Left forelimb (tissue), 1 donor: ENCODE results near the gene FHOD1.

Experiments used
- DNase-seq: peaks from one replicate; pipeline ENCODE4 v3.0.0-alpha.2; 2018; ENCODE audit warnings: low spot score

The FHOD1 gene

DNA sequence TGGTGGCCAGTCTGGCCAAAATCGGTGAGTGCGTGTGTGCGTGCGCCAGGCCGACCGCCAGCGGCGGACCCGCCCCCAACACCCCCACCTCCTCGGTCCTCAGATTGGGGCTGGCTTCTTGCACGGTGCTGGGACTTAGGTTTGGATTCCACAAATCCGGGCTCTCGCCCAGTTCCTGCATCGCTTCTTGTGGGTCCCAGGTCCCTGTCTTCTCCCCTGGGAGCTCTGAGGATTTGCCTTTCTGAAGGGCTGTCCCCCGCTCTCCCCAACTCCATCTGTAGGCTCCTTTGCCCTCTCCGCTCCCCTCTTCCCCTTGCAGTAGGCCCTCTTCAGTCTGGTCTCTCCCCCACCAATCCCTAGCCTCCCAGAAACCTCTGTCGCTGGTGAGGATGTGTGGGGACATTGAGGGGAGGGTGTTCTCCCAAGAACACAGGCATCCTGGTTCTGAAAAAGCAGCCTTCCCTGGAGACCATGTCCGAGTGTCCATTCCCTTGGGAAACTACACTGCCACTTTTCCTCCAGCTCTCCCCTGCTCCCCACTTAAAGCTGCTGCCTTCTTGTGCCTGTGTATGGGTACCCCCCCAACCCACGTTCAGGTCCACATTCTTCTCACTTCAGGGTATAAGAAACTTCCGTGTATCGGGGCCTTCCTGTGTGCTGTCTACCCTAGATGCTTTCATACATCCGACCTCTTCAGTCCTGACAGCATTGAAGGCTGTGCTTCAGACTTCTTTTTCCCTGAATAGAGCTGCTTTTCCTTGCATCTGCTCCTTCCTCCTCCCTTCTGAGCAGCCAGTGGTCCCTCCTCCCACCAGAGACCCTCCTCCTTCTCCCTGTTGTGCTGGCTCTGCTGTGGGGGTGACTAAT is 2.1 kb upstream of the FHOD1 start:
- peak; percentile 64 for DNase-seq

DNA sequence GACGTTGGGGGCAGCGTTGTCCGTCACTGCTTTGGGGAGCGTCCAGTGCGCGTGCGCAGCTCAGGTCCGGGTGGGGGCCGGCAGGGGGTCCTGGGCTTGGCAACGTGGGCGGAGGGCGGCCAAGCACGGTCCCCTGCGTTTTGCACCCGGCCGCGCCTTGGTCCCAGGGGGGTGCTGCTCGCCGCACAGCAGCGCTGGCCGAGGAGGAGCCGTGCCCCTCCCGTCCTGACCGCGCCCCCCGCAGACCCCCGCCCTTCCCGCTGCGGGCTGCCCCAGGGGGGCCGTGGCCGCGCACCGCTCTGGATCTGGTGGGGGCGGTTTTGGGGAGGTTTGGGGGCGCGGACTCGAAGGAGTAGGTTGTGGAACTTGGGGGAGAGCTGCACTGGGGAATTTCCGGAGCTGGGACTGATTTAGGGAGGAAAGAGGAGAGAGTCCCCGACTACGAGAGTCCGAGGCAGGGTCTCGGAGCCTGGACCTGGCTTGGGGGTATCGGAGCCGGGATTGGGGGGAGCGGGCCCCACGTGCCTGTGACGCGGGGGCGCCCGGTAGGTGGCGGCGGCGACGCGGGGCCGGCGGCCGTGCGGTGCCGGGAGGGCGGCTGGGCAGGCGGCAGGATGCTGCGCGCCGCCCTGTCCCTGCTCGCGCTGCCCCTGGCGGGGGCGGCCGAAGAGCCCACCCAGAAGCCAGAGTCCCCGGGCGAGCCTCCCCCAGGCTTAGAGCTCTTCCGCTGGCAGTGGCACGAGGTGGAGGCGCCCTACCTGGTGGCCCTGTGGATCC is 1.3 kb upstream of the FHOD1 start, which contains the start of gene SLC9A5:
Gene SLC9A5 (plus strand): TSS at position 579 of the 777 bp plus-strand sequence. CDS start 36 bp downstream, at position 615.
- peak; percentile 63 for DNase-seq

DNA sequence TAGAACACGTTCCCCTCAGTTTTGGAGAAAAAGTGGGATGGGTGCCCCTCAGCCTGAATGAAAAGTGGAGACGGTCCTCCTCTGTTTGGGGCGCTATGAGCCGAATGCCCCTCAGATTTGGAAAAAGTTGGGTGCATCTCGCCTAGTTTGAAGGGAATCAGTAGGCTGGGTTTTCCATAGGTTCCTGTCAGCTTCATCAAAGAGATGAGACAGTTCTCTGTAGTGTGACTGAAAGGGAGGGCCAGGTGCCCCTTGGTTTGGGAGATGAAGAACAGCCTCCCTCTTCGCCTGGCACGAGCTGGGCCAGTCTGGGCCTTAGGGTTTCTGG is 756 bp upstream of the FHOD1 start:
- DNase-seq: peak; percentile 52

DNA sequence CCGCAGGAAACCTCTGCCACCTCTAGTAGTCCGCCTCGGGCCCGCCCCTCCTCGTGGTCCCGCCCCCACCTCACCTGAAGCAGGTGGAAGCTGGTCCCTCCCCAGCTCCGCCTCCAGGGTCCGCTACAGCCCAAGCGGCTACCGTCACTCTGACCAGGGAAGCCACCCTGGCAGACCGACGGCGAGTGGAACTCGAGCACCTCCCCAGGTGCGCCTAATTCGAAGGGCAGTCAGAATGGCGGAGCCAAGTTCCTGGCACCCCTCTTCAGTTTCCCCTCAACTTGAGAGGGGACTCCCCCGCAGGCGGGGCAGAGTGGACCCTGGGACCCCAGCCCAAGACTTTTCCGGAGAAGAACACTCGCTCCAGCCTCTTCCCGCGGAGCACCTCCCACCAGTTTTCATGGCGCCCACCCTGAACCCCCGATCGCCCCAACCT is 507 bp downstream of the FHOD1 start:
- DNase-seq: peak; percentile 68

DNA sequence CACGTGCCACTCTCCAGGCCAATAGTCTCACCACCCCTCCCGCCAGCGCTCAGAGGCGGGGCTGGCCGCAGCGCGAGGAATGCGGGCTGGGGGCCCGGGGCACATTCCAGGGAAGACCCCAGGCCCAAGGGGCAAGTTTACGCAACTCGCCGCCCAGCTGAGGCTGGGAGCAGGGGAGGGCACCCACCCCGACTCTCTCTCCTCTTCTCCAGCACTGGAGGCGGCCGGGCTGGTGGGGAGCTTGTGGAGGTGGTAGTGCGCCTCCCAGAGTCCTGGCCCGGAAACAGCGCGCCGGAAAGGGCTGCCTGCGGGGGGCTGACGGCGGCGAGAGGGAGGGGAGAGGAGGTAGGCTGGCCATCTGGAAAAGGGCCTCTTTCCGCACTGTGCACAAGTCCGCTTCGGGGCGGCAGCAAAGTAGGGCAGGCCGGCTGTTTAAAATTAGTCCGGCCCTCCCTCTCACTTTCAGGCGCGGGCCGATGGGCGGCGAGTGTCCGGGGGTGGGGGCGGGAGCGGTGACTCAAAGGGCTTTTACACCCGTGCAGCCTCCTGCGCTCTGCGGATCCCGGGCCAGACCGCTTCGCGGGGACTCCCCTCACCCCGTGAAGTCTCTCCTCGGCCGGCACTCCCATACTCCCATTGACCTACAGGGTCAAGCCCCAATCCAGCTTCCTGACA is 1.1 kb downstream of the FHOD1 start:
- DNase-seq: peak; percentile 89

DNA sequence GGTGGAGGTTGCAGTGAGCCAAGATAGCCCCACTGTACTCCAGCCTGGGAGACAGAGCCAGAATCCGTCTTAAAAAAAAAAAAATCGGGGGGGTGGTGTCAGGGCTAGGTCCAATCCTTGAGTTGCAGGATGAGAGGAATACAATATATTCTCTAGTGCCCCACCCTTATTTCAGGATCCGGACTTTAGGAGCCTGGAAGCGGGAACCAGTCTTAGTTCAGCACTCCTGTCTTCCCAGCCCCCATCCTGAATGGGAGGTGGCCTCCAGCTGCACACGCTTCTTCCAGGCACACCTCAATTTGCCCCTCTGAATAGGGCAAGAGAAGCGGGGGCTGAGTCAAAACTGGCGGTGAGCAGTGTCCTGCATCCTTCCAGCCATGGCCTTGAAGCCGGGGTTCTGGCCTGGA is 1.6 kb downstream of the FHOD1 start:
- DNase-seq: no peak

DNA sequence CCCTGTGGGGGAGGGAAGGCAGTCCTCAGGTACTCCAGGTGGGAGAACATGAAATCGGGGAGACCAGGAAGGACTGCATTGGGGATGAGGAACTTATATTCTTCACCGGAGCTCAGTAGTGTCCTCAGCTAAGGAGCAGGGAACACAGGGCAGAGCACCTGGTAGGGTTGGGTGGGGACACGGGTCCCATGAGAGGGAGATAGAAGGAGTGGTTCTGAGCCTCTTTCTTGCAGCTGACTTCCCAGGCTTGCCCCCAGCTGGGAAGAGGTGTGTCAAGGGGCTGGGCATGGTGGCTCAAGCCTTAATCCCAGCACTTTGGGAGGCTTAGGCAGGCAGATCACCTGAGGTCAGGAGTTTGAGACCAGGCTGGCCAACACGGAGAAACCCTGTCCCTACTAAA is 2.1 kb downstream of the FHOD1 start:
- no peak for DNase-seq

DNA sequence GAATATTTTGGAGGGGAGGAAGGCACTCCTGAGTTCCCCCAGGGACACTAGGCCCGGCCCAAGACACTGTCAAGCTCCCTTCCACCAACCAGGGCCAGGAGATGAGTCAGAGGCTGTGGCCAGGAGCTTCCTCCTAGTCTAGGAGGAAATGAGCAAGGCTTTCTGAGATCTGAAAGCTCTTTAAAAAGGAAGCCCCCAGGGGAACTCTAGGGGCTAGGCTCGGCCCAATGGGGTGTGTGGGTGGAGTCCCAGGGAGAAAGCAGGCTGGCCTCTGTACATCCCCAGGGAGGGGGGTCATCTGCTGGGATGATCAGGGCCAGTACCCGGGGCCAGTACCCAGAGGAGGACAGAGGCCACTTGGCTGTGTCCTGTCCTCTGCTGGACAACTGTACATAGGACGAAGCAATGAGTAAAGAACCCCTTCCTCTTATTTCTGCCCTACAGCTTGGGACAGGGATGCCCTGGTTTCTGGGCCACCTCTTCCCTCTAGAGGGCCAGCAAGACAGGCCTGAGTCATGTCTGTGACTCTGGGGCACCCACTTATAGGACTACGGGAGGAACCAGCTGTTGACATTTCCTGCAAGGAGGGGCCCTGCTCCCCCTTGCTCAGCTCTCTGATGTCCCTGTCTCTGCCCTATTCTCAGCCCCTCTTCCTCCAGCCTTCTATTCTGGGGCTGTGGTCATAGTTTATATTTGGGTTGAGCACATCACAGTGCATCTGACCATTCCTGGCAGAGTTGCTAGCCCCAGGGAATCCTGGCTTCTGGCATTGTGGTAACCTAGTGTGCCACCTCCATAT is 2.7 kb downstream of the FHOD1 start:
- peak; percentile 68 for DNase-seq

DNA sequence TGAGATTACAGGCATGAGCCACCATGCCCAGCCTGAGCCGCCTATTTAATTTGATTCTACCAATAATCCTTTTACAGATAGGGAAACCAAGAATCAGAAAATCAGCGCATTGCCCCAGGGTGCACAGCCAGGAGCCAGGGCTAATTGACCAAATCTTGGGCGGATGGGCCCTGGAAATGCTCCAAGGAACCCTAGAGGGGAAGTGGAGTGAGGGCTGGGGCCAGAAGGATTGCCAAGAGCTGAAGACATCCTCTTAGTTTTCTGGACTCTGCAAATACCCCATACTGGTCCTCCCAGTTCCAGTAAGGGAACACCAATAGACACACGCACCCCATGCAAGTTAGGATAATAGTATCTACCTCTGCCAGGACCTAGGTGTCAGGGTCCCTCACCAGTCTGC is 3.8 kb downstream of the FHOD1 start:
- DNase-seq: no peak

DNA sequence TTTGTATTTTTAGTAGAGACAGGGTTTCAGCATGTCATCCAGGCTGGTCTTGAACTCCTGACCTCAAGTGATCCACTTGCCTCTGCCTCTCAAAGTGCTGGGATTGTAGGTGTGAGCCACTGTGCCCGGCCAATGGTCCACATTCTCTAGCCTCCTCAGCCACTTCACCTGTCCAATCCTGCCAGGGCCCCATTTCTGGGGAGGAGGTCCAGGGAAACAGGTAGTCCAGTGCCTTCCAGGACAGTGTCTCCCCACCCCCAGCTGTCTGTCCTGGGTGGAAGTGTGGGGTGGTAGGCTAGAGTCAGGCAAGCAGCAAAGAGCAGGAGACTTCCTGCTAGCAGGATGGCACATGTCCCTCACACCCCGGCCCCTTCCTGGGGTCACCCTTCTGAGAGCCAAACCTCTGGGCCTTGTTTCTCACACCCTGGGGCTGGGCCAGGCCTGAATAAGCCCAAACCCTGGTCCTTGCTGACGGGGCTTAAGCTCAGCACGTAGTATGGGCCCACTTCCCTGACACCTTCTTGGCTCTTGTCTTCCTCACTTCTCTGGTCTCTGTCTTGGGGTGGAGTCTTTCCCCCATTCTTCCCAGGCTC is 5.0 kb downstream of the FHOD1 start:
- peak; percentile 55 for DNase-seq

DNA sequence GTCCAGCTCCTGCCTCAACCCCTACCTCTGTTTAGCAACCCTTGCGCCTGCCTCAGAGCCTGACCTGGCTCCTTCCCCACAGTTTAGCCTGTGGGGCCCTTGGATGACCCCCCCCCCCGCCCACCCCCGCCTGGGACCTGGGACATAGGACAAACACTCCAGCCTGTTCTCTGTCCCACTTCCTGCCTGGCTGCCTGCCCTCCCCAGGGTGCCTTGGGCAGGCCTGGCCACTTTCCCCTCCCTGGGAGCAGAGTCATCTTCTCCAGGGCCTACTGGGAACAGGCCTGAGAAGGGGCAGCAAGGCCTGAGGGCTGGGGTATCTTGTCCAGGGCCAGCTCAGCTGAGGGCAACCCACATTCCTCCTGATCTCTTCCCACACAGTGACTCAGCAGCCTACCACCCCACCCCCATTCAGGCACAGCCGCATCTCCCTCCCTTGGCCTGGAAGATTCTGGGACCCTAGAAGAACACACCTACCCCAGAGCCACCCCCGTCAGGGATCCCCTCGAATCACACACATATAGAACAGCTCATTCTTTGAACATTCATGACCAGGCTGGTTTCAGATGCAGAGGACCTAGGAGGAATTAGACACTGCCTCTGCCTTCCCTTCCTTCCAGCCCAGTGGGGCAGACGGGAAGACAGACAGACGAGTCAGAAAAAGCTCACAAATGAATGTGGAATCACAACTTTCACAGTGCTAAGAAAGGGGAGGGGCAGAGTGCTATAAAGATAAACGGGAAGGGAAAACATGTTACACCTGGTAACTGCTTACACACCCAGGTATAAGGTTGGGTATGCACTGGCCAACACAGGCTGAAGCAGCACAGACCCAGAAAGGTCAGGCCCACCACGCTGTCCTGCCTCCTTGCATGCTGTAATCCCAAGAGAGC is 6.0 kb downstream of the FHOD1 start:
- no peak for DNase-seq

DNA sequence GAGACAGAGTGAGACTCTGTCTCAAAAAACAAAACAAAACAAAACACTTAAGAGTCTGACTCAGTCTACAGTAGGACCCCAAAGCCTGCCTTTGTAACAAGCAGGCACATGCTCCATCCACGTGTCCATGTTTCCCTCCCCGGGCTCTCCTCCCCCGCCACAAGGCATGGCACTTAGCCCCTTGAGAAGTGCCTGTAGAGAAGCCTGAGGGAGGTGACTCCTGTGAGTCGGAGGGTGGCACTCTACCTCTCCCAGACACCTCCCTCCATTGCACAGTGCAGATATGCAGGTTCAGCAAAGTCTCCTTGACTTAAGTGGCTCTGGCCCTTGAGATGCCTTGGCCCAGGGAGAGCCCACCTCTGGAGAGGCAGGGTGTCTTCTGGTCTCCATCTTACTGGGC is 6.8 kb downstream of the FHOD1 start:
- DNase-seq: no peak

DNA sequence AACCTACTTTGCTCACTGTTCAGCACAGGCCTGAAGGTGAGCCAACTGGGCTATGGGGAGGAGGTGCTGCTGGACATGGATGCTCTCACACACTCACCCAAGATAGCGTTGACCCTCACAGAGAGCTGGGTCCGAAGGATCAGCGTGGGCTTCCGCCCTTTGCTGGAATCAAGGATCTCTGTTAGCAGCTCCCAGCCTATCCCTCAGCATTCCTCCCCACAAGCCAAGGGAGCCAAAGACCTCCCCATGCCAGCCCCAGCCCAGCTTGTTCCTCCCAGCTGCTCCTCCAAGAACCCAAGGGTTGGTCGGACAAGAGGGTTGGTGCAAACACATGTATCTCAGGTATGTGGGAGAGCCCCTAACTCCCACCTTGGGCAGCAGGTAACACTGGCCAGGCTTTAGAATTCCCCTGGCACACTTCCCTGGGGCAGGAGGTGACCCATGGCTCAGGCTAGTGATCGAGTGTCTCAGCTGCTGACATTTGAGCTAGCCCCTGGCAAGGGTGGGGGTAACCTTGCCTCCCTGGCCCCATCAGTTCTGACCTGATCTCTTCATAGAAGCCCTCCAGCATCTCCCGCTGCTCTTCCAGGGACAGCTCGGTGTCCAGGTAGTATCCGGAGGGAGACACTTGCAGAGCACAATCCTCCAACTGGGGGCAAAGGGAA is 8.3 kb downstream of the FHOD1 start:
- peak; percentile 55 for DNase-seq

DNA sequence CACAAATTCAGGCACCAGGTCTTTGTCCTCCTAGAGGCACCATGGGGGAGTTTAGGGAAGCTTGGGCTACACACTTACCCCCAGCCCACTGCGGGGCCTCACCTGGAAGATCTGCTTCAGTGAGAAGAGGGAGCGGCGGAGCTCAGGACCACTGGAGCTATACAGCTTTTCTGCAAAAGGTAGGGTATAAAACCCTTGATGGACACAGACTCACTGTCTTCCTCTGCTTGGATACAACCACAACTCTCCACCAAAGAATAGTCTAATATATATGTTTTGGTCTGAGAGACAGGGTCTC is 9.1 kb downstream of the FHOD1 start:
- no peak for DNase-seq

DNA sequence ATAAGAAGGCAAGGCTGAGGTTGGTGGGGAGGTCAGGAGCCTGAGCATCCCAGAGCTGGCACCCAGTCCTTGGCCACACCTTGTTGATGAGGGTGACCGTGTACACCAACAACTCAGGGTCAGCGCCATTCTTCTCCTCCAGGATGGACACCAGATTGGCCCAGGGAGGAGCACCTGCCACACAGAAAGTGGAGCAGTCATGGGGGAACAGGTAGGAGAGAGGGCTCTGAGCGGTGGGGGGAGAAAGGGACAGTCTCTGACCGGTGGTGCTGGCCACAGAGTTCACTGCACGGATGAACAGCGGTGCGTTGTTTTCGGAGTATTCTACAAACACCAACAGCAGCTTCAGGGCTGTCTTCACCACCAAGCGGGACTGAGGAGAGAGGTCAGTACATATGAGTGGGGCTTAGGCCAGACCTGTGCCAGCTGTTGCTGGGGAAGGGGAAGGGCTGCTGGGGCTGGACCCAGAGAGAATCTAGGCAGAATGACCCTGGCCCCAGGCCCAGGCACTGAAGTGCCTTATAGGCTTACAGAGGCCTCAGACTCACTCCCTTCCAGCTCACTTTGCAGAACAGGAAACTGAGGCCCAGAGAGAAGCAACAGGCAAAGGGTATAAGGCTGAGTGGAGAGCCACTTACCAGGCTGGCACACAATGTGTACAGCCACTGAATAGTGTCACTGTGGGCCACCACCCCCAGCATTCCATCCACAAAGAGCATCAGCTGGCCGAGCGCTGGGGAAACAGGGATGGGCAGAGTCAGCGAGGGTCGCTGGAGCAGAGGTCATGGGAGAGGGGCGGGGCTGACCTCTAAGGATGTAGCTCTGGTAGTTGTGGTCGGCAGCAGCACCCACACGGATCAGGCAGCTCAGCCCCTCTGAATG is 9.6 kb downstream of the FHOD1 start:
- DNase-seq: no peak

DNA sequence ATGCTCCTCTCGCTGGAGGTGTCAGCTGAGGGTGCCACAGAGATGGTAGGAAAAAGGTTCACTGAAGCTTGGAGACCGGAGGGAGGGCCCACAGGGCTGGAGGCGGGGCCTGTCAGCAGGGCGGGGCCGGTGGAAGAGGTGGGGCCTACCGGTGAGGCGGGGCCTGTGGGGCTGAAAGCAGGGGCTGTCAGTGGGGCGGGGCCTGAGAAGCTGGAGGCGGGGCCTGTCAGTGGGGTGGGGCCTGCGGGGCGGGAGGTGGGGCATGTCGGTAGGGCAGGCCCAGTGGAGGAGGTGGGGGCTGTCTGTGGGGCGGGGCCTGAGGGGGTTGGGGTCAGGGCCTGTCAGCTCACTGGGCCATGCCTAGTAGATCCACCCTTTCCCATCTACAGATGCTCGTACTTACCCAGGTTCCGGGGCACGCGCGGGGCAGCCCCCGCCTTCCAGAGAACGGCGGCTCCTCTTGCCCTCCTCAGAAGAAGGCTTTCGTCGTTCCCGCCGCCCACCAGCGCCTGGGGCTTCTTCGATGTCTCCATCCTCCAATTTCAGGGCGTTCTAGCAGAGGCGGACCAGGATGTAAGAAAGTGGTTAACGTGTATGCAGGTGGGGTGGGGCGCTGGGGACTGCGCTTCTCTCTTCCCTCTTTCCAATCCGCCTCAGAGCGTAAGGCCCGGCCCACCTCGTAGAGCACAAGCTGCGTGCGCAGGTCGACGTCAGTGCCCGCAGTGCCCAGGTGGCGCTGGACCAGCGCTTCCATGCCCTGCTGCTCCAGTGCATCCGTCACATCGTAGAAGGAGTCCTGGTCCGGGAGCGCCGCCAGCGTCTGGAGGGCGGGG is 10.5 kb downstream of the FHOD1 start:
- DNase-seq: peak; percentile 63

DNA sequence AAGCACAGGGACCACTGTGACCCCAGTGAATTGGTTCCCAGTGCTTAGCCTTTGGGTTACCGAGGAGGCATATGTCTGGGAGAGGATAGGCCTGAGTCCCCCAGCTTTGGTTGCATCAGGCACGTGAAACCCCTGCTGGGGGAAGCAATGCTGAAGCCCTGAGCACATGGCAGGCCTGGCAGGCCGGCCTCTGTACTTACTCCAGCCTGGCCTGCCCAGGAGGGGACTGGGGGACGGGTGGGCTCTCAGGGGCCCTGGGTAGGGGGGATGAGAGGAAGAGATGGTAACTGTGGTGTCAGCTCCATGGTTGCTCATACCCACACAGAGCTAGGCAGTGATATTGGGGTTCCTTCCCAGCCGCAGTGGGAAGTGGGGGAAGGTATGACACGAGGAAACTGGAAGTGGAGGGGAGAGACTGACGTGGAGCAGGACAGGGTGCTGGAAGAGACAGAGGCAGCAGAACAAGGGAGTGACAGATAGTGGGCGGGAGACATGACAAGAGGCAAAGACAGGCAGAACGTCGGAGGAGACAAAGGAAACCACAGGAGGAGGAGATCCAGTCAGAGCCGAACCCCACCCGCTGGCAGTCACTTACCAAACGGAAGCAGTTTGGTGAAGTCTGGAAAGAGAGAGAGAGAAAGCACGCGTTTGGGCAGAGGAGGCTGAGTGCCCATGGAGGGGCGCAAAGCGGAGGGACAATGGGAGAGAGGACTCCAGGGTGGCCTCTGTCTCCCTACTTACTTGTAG is 11.3 kb downstream of the FHOD1 start:
- peak; percentile 53 for DNase-seq
